BJ (cell line): ENCODE results near the gene RPL36. TPM values are rescaled to one million over a fixed set of nuclear protein-coding genes. Genes with fewer than 3 reads are reported as not detected.

Experiments used
- CTCF ChIA-PET: fragments of 350-600 bp; formaldehyde crosslinking; extraction: SDS; loops from one replicate; lab custom pipeline; 2021; ENCODE audit warnings: antibody characterized with exemption, inconsistent platforms; lab: Yijun Ruan, JAX
- POLR2A ChIA-PET: fragments of 300-600 bp; sonication (Branson Sonifier 250); formaldehyde crosslinking; extraction: SDS; loops from one replicate; lab custom pipeline; 2021; ENCODE audit warnings: antibody characterized with exemption; lab: Charles Lee
- DNase-seq: peaks from one replicate; pipeline ENCODE4 v3.0.0-alpha.2; 2011; ENCODE audit warnings: low read depth
- H3K27me3 ChIP-seq: 2 replicates; pipeline ENCODE4 v1.6.0; 2011; ENCODE audit warnings: low read length; ENCODE audit not compliant: control insufficient read depth, insufficient read depth
- H3K36me3 ChIP-seq: 2 replicates; pipeline ENCODE4 v1.5.1; 2011; ENCODE audit warnings: low read length; ENCODE audit not compliant: control insufficient read depth, insufficient read depth
- H3K4me3 ChIP-seq: 2 replicates; pipeline ENCODE4 v1.5.1; 2011; ENCODE audit warnings: low read depth, mild to moderate bottlenecking, control low read depth, low read length
- polyA plus RNA-seq: library from polyadenylated mRNA; depleted of rRNA; stranded (reverse); fragments of >200 nt; gene quantifications from 2 replicates; pipeline ENCODE4 v1.2.3, GENCODE V29; 2011
- TF ChIP-seq, protein P1 (sequence below): IDR thresholded peaks from 2 replicates; pipeline ENCODE4 v1.5.1; 2011; ENCODE audit warnings: low read depth, mild to moderate bottlenecking, control low read depth, inconsistent platforms, low read length, moderate library complexity; ENCODE audit not compliant: insufficient read depth

The RPL36 gene
- polyA plus RNA-seq, 1 experiment, result 912 TPM

- no peak for DNase-seq
- peaks cover 71% of the 10 kb centered on the region for H3K36me3 ChIP-seq
- TF ChIP-seq, protein P1, sequence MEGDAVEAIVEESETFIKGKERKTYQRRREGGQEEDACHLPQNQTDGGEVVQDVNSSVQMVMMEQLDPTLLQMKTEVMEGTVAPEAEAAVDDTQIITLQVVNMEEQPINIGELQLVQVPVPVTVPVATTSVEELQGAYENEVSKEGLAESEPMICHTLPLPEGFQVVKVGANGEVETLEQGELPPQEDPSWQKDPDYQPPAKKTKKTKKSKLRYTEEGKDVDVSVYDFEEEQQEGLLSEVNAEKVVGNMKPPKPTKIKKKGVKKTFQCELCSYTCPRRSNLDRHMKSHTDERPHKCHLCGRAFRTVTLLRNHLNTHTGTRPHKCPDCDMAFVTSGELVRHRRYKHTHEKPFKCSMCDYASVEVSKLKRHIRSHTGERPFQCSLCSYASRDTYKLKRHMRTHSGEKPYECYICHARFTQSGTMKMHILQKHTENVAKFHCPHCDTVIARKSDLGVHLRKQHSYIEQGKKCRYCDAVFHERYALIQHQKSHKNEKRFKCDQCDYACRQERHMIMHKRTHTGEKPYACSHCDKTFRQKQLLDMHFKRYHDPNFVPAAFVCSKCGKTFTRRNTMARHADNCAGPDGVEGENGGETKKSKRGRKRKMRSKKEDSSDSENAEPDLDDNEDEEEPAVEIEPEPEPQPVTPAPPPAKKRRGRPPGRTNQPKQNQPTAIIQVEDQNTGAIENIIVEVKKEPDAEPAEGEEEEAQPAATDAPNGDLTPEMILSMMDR, result no peak
- H3K4me3 ChIP-seq, result no peak overlapping the region
- ChIA-PET CTCF (no interaction called here), POLR2A (interaction anchor here (0.5 kb wide), 1 partner anchor 24 kb away, joined by 3 read pairs; no protein-coding TSS in a partner anchor)
- H3K27me3 ChIP-seq, result no peaks in the 10 kb centered on the region
These were observed 4.3 kb downstream of the RPL36 start for GRCh38 chr19:5694167-5694955.

DNA sequence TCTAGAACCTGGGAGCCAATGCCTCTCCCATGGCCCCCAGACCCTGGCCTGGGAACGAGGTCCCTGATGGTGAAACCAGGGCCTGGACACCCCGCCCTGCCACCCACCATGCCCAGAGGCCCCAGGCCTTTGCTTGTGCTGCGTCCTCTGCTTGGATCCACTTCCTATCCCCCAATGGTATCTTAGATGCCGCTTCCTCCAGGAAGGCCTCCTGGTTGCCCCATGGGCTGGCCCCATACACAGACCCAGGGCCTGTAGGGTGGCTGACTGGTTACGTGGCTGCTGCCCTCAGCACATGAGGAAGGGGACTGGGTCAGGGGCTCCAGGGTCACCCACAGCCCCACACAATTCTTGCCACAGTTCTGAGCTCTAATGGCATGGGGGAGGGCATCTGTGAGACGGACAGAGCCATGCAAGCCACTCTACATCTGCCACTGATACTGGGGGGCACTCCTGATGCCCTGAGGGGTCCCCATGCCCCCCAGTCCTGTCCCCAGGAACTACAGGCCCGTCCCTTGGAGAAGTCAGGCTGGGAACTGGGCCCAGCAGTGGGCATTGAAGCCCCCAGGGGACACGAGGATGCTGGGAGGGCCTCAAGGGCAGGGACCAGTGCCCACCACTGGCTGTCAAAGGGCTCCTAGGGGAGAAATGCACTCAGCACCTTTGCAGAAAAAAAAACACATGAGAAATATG, 5.0 kb downstream of the RPL36 start:
- no peak for DNase-seq
- peaks cover 71% of the 10 kb centered on the region for H3K36me3 ChIP-seq
- POLR2A ChIA-PET, result no interaction called here
- CTCF ChIA-PET, result no interaction called here
- no peak overlapping the region for H3K4me3 ChIP-seq
- TF ChIP-seq, protein P1, result no peak
- H3K27me3 ChIP-seq, result no peaks in the 10 kb centered on the region

- Histone ChIP-seq H3K27me3 (no peaks in the 10 kb centered on the region), H3K4me3 (no peak overlapping the region), H3K36me3 (peaks cover 74% of the 10 kb centered on the region)
- TF ChIP-seq, protein P1, result no peak
- ChIA-PET POLR2A (no interaction called here), CTCF (no interaction called here)
- no peak for DNase-seq
These were observed 5.6 kb downstream of the RPL36 start for GRCh38 chr19:5695649-5696195.

DNA sequence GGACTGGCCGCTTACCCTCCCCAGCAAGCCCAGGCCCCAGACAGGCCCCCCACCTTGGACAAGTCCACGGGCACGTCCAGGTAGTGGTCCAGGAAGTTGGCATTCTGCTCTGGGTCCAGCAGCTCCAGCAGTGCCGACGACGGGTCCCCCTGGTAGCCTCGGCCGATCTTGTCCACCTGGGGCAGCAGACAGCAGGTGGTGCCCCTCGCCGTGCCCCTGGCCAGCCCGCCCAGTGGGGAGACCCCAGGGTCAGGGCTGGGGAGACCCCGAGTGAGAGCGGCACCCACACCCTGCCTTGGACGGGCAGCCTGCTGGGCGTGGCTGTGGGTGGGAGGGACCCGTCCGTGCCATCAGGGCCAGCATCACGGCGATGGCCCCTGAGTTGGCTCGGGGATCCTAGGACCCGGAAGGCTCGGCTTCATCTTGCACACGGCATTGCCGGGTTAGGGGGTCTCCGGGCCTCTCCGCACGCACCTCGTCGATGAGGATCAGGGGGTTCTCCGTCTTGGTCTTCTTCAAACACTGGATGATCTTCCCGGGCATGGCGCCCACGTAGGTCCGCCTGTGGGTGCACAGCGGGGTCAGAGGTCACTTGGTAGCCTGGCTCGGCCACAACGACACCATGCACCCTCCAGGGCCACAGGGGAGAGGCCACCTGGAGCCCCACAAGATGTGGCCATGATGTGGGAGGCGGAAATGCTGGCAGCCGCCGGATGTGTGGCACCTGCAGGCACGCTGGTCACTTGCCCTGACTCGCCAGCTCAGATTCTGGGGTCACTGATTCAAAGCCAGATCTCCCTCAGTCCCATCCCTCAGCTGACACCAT, 6.3 kb downstream of the RPL36 start:
- POLR2A ChIA-PET, result no interaction called here
- Histone ChIP-seq H3K4me3 (no peak overlapping the region), H3K36me3 (peaks cover 71% of the 10 kb centered on the region), H3K27me3 (no peaks in the 10 kb centered on the region)
- TF ChIP-seq, protein P1, result no peak
- CTCF ChIA-PET, result no interaction called here
- no peak for DNase-seq
